Psoas muscle (tissue), 8 donors: ENCODE data around the gene TYMP. TPM values are rescaled to one million over a fixed set of nuclear protein-coding genes. Genes with fewer than 3 reads are reported as not detected.

Experiments used
- ATAC-seq, 4 donors: fragments of 200-7000 bp; cut with Tn5 transposase; one replicate each; pipeline ENCODE4 v1.9.1; 2020; ENCODE audit warnings: moderate library complexity in 3 of 4, mild to moderate bottlenecking in 2 of 4
- DNase-seq, 2 donors: peaks; one replicate each; pipeline ENCODE4 v3.0.0-alpha.2; 2020
- H3K27ac ChIP-seq: fragments of 200-600 bp; one replicate; pipeline ENCODE4 v1.8.0; 2022
- H3K27me3 ChIP-seq, 3 donors: fragments of 200-600 bp in 1 of 3; one replicate each; pipeline versions ENCODE4 v1.6.1 to v1.8.0; 2013 to 2022; ENCODE audit warnings: low read length in 2 of 3, mild to moderate bottlenecking in 2 of 3, moderate library complexity in 1 of 3; ENCODE audit not compliant: insufficient read depth in 3 of 3
- H3K36me3 ChIP-seq, 2 donors: fragments of 200-600 bp in 1 of 2; one replicate each; pipeline versions ENCODE4 v1.6.1 to v1.8.0; 2013 to 2022; ENCODE audit warnings: low read depth in 1 of 2, mild to moderate bottlenecking in 1 of 2, moderate library complexity in 1 of 2; ENCODE audit not compliant: insufficient read depth in 1 of 2
- H3K4me1 ChIP-seq: fragments of 200-600 bp; one replicate; pipeline ENCODE4 v1.8.0; 2022
- H3K4me3 ChIP-seq: fragments of 200-600 bp; one replicate; pipeline ENCODE4 v1.8.0; 2022; ENCODE audit warnings: mild to moderate bottlenecking
- H3K9me3 ChIP-seq: fragments of 200-600 bp; one replicate; pipeline ENCODE4 v1.8.0; 2022
- WGBS, 3 donors: extraction: QIAGEN DNeasy Blood & Tissue Kit; methylation state at CpG; one replicate each; pipeline versions ENCODE4 v1.1.6 to v1.1.7; 2013; 5-methylcytosine and 5-hydroxymethylcytosine counted together
- intact Hi-C, 2 donors: fragments of 100-400 bp; cut with DNase I; formaldehyde crosslinking; loops; one replicate each; pipeline versions ENCODE4 v1.11.0 to v1.14.2; 2022
- polyA plus RNA-seq, 3 donors: library from polyadenylated mRNA; stranded (reverse); fragments of 200-250 nt; gene quantifications; one replicate each; pipeline ENCODE4 v1.2.3, GENCODE V29; 2013
- total RNA-seq, 4 donors: library from RNA; stranded (reverse); fragmentation: NEBNext Ultra II Directional in 2 of 4; extraction: Animal tissue kit (Norgen Biotek cat#: 25700) in 2 of 4; gene quantifications; one replicate each; pipeline versions ENCODE4 v1.2.1 to v1.2.4, GENCODE V29; 2021 to 2023
- TF ChIP-seq, protein P1 (sequence below): fragments of 200-600 bp; IDR thresholded peaks from one replicate; pipeline ENCODE4 v1.8.0; 2022; ENCODE audit warnings: antibody characterized with exemption
- donor health status: healthy with polysubstance abuse.
- donor health status: DM: no; HTN: no; CAD: no; lungs with moderate emphysema.
- donor health status: Bipolar disorder and iron deficiency.
- donor health status: healthy.
- donor health status: DM: yes; HTN: yes; CAD: no.
- donor health status: DM: no; HTN: no; CAD: no.
- donor health status: DM: no; HTN: no; CAD: no.
- donor health status: DM: yes; HTN: yes; CAD: no.

Gene TYMP
- total and polyA plus RNA-seq, 7 donors = 5.0 to 26.0 (median 12.0) TPM

- peaks cover 30% of the 10 kb centered on the region for H3K4me1 ChIP-seq
- DNase-seq (no peak), ATAC-seq (no peak)
- intact Hi-C loops = loop anchor here (5.0 kb wide), 2 partner anchors 45 to 70 kb away; partner anchors contain the start of genes LMF2 (in 2 of the 2) and NCAPH2 (in 2 of the 2)
- TF ChIP-seq, protein P1, sequence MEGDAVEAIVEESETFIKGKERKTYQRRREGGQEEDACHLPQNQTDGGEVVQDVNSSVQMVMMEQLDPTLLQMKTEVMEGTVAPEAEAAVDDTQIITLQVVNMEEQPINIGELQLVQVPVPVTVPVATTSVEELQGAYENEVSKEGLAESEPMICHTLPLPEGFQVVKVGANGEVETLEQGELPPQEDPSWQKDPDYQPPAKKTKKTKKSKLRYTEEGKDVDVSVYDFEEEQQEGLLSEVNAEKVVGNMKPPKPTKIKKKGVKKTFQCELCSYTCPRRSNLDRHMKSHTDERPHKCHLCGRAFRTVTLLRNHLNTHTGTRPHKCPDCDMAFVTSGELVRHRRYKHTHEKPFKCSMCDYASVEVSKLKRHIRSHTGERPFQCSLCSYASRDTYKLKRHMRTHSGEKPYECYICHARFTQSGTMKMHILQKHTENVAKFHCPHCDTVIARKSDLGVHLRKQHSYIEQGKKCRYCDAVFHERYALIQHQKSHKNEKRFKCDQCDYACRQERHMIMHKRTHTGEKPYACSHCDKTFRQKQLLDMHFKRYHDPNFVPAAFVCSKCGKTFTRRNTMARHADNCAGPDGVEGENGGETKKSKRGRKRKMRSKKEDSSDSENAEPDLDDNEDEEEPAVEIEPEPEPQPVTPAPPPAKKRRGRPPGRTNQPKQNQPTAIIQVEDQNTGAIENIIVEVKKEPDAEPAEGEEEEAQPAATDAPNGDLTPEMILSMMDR = no peak
- H3K27ac ChIP-seq = peak overlapping the region; percentile 89
- peak overlapping the region; percentile 72 for H3K4me3 ChIP-seq
- 59 to 72% (median 66%) methylated on average over 18 of the region's 18 CpGs for WGBS, 3 donors
- peaks cover 0 to 59% of the 10 kb centered on the region in 2 donors for H3K36me3 ChIP-seq
- H3K27me3 ChIP-seq = no peaks in the 10 kb centered on the region
- H3K9me3 ChIP-seq = no peaks in the 10 kb centered on the region
Observed at GRCh38 chr22:50576806-50577696, 47.2 kb upstream of the TYMP start.

DNA sequence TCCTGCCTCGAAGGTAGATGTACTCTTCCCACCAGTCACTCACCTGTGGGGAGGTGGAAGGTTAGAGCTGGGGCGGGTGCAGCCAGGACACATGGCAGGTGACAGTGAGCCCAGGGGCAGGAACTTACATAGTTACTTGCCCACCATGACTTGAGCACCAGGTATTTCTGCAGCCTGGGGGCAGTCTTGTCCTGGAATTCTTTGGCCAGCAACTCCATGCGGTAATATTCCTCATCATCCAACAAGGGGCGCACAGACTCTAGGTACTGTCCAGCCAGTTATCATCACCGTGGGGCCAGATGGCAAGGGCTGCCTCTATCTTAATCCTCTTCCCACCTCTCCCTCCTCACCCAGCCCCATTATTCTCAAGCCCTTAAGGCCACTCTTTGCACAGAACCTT is 46.3 kb upstream of the TYMP start:
- ATAC-seq (peak in 2 of 4 donors; percentile 9 to 23), DNase-seq (no peak)
- intact Hi-C loops = loop anchor here (5.0 kb wide), 2 partner anchors 46 to 69 kb away; partner anchors contain the start of genes LMF2 (in 2 of the 2) and NCAPH2 (in 2 of the 2)
- Histone ChIP-seq H3K36me3 (peaks cover 0 to 69% of the 10 kb centered on the region in 2 donors), H3K4me3 (no peak overlapping the region), H3K4me1 (peaks cover 25% of the 10 kb centered on the region), H3K9me3 (no peaks in the 10 kb centered on the region), H3K27ac (no peak overlapping the region), H3K27me3 (no peaks in the 10 kb centered on the region)
- TF ChIP-seq, protein P1 = peak; percentile 20
- 45 to 53% (median 47%) methylated on average over 5 of the region's 5 CpGs for WGBS, 3 donors

GRCh38 chr22:50575426-50575941 is 45.7 kb upstream of the TYMP start:
- no peak for ATAC-seq
- H3K4me3 ChIP-seq = no peak overlapping the region
- H3K4me1 ChIP-seq = peaks cover 23% of the 10 kb centered on the region
- H3K9me3 ChIP-seq = no peaks in the 10 kb centered on the region
- intact Hi-C loops = loop anchor here (5.0 kb wide), 2 partner anchors 47 to 68 kb away; partner anchors contain the start of genes LMF2 (in 2 of the 2) and NCAPH2 (in 2 of the 2)
- H3K27ac ChIP-seq = no peak overlapping the region
- H3K27me3 ChIP-seq = no peaks in the 10 kb centered on the region
- 72 to 77% (median 77%) methylated on average over 6 to 8 of the region's 8 CpGs for WGBS, 3 donors
- no peak for DNase-seq
- TF ChIP-seq, protein P1 = no peak
- H3K36me3 ChIP-seq = peaks cover 0 to 75% of the 10 kb centered on the region in 2 donors

GRCh38 chr22:50574383-50574755 is 44.6 kb upstream of the TYMP start:
- H3K4me3 ChIP-seq = no peak overlapping the region
- TF ChIP-seq, protein P1 = no peak
- no peak overlapping the region for H3K27ac ChIP-seq
- peaks cover 0 to 77% of the 10 kb centered on the region in 2 donors for H3K36me3 ChIP-seq
- no peak for DNase-seq
- no peaks in the 10 kb centered on the region for H3K9me3 ChIP-seq
- peaks cover 22% of the 10 kb centered on the region for H3K4me1 ChIP-seq
- H3K27me3 ChIP-seq = no peaks in the 10 kb centered on the region
- WGBS, 3 donors = 76 to 81% (median 76%) methylated on average over 11 of the region's 11 CpGs
- no peak for ATAC-seq
- intact Hi-C loops = no loop called here
